H9 (cell line): ENCODE measurements around the gene ERAL1. TPM values are rescaled to one million over a fixed set of nuclear protein-coding genes. Genes with fewer than 3 reads are reported as not detected.

Experiments used
- DNase-seq: peaks from one replicate; pipeline ENCODE4 v3.0.0-alpha.2; 2017
- H2AFZ ChIP-seq: one replicate; pipeline ENCODE4 v1.6.1; 2013; ENCODE audit warnings: mild to moderate bottlenecking, low read length, control low read depth, moderate library complexity
- H2AK5ac ChIP-seq: 2 replicates; pipeline ENCODE4 v1.6.1; 2013; ENCODE audit warnings: low read length, control low read depth, mixed read lengths; ENCODE audit not compliant: insufficient read length
- H2BK120ac ChIP-seq: one replicate; pipeline ENCODE4 v1.6.1; 2013; ENCODE audit warnings: low read depth, mild to moderate bottlenecking, low read length, control low read depth, inconsistent platforms; ENCODE audit not compliant: poor library complexity, severe bottlenecking
- H2BK12ac ChIP-seq: 2 replicates; pipeline ENCODE4 v1.6.1; 2013; ENCODE audit warnings: low read length, control low read depth, mixed read lengths, low read depth; ENCODE audit not compliant: insufficient read length
- H2BK15ac ChIP-seq: 2 replicates; pipeline ENCODE4 v1.6.1; 2013; ENCODE audit warnings: low read depth, low read length, control low read depth
- H2BK20ac ChIP-seq: one replicate; pipeline ENCODE4 v1.6.1; 2013; ENCODE audit warnings: low read depth, mild to moderate bottlenecking, low read length, control low read depth, inconsistent platforms; ENCODE audit not compliant: poor library complexity, severe bottlenecking
- H2BK5ac ChIP-seq: 2 replicates; pipeline ENCODE4 v1.6.1; 2013; ENCODE audit warnings: low read length, control low read depth, mixed read lengths; ENCODE audit not compliant: insufficient read length
- H3K14ac ChIP-seq: 2 replicates; pipeline ENCODE4 v1.6.1; 2013; ENCODE audit warnings: low read length, control low read depth; ENCODE audit not compliant: insufficient read depth
- H3K18ac ChIP-seq: 2 replicates; pipeline ENCODE4 v1.6.1; 2013; ENCODE audit warnings: low read depth, mild to moderate bottlenecking, mixed read lengths, low read length, control low read depth; ENCODE audit not compliant: insufficient read length
- H3K23ac ChIP-seq: 2 replicates; pipeline ENCODE4 v1.6.1; 2013; ENCODE audit warnings: low read length, control low read depth, mixed read lengths, low read depth; ENCODE audit not compliant: insufficient read length
- H3K23me2 ChIP-seq: 2 replicates; pipeline ENCODE4 v1.6.1; 2013; ENCODE audit warnings: low read depth, mild to moderate bottlenecking, mixed read lengths, low read length, control low read depth; ENCODE audit not compliant: insufficient read length, poor library complexity, severe bottlenecking
- H3K27ac ChIP-seq: 2 replicates; pipeline ENCODE4 v1.5.1; 2013; ENCODE audit warnings: low read length, control low read depth, mixed read lengths, low read depth; ENCODE audit not compliant: insufficient read length
- H3K27me3 ChIP-seq: 2 replicates; pipeline ENCODE4 v1.6.1; 2013; ENCODE audit warnings: low read length, control low read depth, inconsistent platforms; ENCODE audit not compliant: insufficient read depth
- H3K4ac ChIP-seq: 2 replicates; pipeline ENCODE4 v1.6.1; 2013; ENCODE audit warnings: low read depth, mild to moderate bottlenecking, control low read depth, inconsistent platforms, low read length, moderate library complexity
- H3K4me1 ChIP-seq: 2 replicates; pipeline ENCODE4 v1.6.1; 2013; ENCODE audit warnings: low read length, control low read depth, inconsistent platforms; ENCODE audit not compliant: insufficient read depth
- H3K4me2 ChIP-seq: 2 replicates; pipeline ENCODE4 v1.6.1; 2013; ENCODE audit warnings: low read length, control low read depth, mixed read lengths; ENCODE audit not compliant: insufficient read length, insufficient read depth
- H3K56ac ChIP-seq: 2 replicates; pipeline ENCODE4 v1.6.1; 2013; ENCODE audit warnings: low read depth, mild to moderate bottlenecking, mixed read lengths, low read length, control low read depth; ENCODE audit not compliant: insufficient read length
- H3K79me1 ChIP-seq: 2 replicates; pipeline ENCODE4 v1.6.1; 2013; ENCODE audit warnings: low read depth, mild to moderate bottlenecking, moderate library complexity, low read length, control low read depth, inconsistent platforms; ENCODE audit not compliant: insufficient read depth, poor library complexity, severe bottlenecking
- H3K79me2 ChIP-seq: 2 replicates; pipeline ENCODE4 v1.6.1; 2013; ENCODE audit warnings: low read length, control low read depth, inconsistent platforms; ENCODE audit not compliant: insufficient read depth
- H3K9ac ChIP-seq: 2 replicates; pipeline ENCODE4 v1.6.1; 2013; ENCODE audit warnings: low read length, control low read depth, mixed read lengths; ENCODE audit not compliant: insufficient read length; ENCODE audit errors: extremely low read depth
- H3K9me3 ChIP-seq: one replicate; pipeline ENCODE4 v1.6.1; 2013; ENCODE audit warnings: low read depth, low read length, inconsistent platforms; ENCODE audit not compliant: control insufficient read depth
- H3T11ph ChIP-seq: one replicate; pipeline ENCODE4 v1.6.1; 2013; ENCODE audit warnings: mild to moderate bottlenecking, low read length, control low read depth, inconsistent platforms
- H4K20me1 ChIP-seq: one replicate; pipeline ENCODE4 v1.6.1; 2013; ENCODE audit not compliant: control insufficient read depth, insufficient read length, insufficient read depth
- H4K5ac ChIP-seq: 2 replicates; pipeline ENCODE4 v1.6.1; 2013; ENCODE audit warnings: low read depth, mild to moderate bottlenecking, mixed read lengths, low read length, control low read depth; ENCODE audit not compliant: insufficient read length
- H4K8ac ChIP-seq: replicated peaks from 2 replicates; pipeline ENCODE4 v1.6.1; 2013; ENCODE audit warnings: low read length, control low read depth, mixed read lengths, low read depth; ENCODE audit not compliant: insufficient read length
- H4K91ac ChIP-seq: 2 replicates; pipeline ENCODE4 v1.6.1; 2013; ENCODE audit warnings: low read depth, mild to moderate bottlenecking, moderate library complexity, mixed read lengths, low read length, control low read depth; ENCODE audit not compliant: insufficient read length
- H3K27ac Mint-ChIP-seq, 3 experiments: 2 replicates in 2 of 3; 3 replicates in 1 of 3; pipeline ENCODE4 v1.8.0; 2020 to 2021; ENCODE audit warnings: mixed read lengths in 3 of 3, mild to moderate bottlenecking in 1 of 3, moderate library complexity in 1 of 3
- H3K27me3 Mint-ChIP-seq: 2 replicates; pipeline ENCODE4 v1.8.0; 2021; ENCODE audit warnings: low read depth, mild to moderate bottlenecking, moderate library complexity, mixed read lengths
- H3K36me3 Mint-ChIP-seq, 3 experiments: 2 replicates in 2 of 3; 3 replicates in 1 of 3; pipeline ENCODE4 v1.8.0; 2020 to 2021; ENCODE audit warnings: low read depth in 3 of 3, mixed read lengths in 3 of 3; ENCODE audit not compliant: insufficient read depth in 1 of 3
- H3K4me1 Mint-ChIP-seq, 2 experiments: 2 replicates each; pipeline ENCODE4 v1.8.0; 2020; ENCODE audit warnings: mixed read lengths in 2 of 2
- H3K4me3 Mint-ChIP-seq, 2 experiments: 2 replicates in 1 of 2; 3 replicates in 1 of 2; pipeline ENCODE4 v1.8.0; 2020 to 2021; ENCODE audit warnings: mild to moderate bottlenecking in 2 of 2, mixed read lengths in 2 of 2, moderate library complexity in 1 of 2
- H3K9me3 Mint-ChIP-seq, 2 experiments: 2 replicates in 1 of 2; 3 replicates in 1 of 2; pipeline ENCODE4 v1.8.0; 2020; ENCODE audit warnings: mild to moderate bottlenecking in 2 of 2, mixed read lengths in 2 of 2, moderate library complexity in 1 of 2
- WGBS: extraction: QIAGEN DNeasy Blood & Tissue Kit; methylation state at CpG from one replicate; pipeline ENCODE4 v1.1.7; 2013; ENCODE audit warnings: missing lambda C conversion rate, low lambda C conversion rate, mixed read lengths; ENCODE audit not compliant: insufficient read length; ENCODE audit errors: extremely low coverage; 5-methylcytosine and 5-hydroxymethylcytosine counted together
- total RNA-seq: library from RNA; stranded (reverse); gene quantifications from 2 replicates; pipeline ENCODE4 v1.2.1, GENCODE V29; 2021
- TF ChIP-seq, protein P1 (sequence below): fragments of 200-600 bp; sonication (generic); conservative IDR thresholded peaks from 3 replicates; pipeline ENCODE4 v1.8.0; 2021; ENCODE audit warnings: antibody characterized with exemption, mild to moderate bottlenecking

ERAL1 gene
- total RNA-seq, 1 experiment from 2014 or later: 67.8 TPM

DNA sequence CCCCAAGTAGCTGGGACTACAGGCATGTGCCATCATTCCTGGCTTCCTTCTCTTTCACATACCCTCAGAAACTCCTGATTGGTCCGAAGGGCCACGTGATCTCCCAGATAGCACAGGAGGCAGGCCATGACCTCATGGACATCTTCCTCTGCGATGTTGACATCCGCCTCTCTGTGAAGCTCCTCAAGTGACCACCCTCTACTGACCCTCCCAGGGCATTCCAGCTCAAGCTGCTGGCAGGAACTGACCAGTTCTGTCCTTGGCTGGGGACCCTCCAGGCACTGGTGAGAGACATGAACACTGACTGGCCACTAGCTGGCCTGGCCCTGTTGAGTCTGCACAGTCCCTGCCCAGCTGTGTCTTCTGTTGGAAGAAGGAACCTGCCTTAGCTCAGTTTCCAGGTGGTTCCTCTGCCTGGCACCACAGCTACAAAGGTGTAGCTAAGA is 5.6 kb downstream of the ERAL1 start:
- no peak overlapping the region for H3K4ac ChIP-seq
- H2AK5ac ChIP-seq: no peak overlapping the region
- H3K4me1 ChIP-seq: no peaks in the 10 kb centered on the region
- H4K5ac ChIP-seq: no peak overlapping the region
- H3K14ac ChIP-seq: no peak overlapping the region
- H3K4me2 ChIP-seq: no peak overlapping the region
- no peak overlapping the region for H2BK12ac ChIP-seq
- no peaks in the 10 kb centered on the region for H3K79me2 ChIP-seq
- no peak overlapping the region for H3K18ac ChIP-seq
- no peak overlapping the region for H4K8ac ChIP-seq
- no peak overlapping the region for H2BK20ac ChIP-seq
- peaks cover 28 to 43% (median 42%) of the 10 kb centered on the region in 3 experiments for H3K36me3 Mint-ChIP-seq
- DNase-seq: no peak
- no peak overlapping the region for H3K9ac ChIP-seq
- no peaks in the 10 kb centered on the region for H4K20me1 ChIP-seq
- peaks cover 9 to 18% of the 10 kb centered on the region in 2 experiments for H3K4me1 Mint-ChIP-seq
- no peak overlapping the region for H4K91ac ChIP-seq
- H3K27ac ChIP-seq: no peak overlapping the region
- no peaks in the 10 kb centered on the region for H3K9me3 Mint-ChIP-seq
- no peak overlapping the region for H2BK15ac ChIP-seq
- no peaks in the 10 kb centered on the region; the same call in 1 of the 2 replicates for H3K27me3 Mint-ChIP-seq
- no peak overlapping the region for H3K4me3 Mint-ChIP-seq
- no CpG with 5 or more reads among the region's 4 CpGs for WGBS
- no peak overlapping the region for H2BK120ac ChIP-seq
- no peak overlapping the region for H3K56ac ChIP-seq
- no peak overlapping the region for H3K23ac ChIP-seq
- no peak overlapping the region for H2AFZ ChIP-seq
- H3K79me1 ChIP-seq: no peaks in the 10 kb centered on the region
- H3K9me3 ChIP-seq: no peaks in the 10 kb centered on the region
- TF ChIP-seq, protein P1, sequence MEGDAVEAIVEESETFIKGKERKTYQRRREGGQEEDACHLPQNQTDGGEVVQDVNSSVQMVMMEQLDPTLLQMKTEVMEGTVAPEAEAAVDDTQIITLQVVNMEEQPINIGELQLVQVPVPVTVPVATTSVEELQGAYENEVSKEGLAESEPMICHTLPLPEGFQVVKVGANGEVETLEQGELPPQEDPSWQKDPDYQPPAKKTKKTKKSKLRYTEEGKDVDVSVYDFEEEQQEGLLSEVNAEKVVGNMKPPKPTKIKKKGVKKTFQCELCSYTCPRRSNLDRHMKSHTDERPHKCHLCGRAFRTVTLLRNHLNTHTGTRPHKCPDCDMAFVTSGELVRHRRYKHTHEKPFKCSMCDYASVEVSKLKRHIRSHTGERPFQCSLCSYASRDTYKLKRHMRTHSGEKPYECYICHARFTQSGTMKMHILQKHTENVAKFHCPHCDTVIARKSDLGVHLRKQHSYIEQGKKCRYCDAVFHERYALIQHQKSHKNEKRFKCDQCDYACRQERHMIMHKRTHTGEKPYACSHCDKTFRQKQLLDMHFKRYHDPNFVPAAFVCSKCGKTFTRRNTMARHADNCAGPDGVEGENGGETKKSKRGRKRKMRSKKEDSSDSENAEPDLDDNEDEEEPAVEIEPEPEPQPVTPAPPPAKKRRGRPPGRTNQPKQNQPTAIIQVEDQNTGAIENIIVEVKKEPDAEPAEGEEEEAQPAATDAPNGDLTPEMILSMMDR: no peak
- no peak overlapping the region for H3K27ac Mint-ChIP-seq
- H3K23me2 ChIP-seq: peaks cover 3% of the 10 kb centered on the region
- H2BK5ac ChIP-seq: no peak overlapping the region
- H3T11ph ChIP-seq: no peak overlapping the region
- H3K27me3 ChIP-seq: no peaks in the 10 kb centered on the region
